MCF 10A (cell line): ENCODE data around the gene NUDT4. TPM values are rescaled to one million over a fixed set of nuclear protein-coding genes. Genes with fewer than 3 reads are reported as not detected.

Source experiments
- BruUV-seq: library from RNA; stranded (reverse); fragments of 400-500 nt; replicated peaks from 2 replicates; lab custom pipeline; 2021; lab: Mats Ljungman, UMichigan
- CTCF ChIA-PET: fragments of 300-600 bp; sonication (Branson Sonifier 250); formaldehyde crosslinking; extraction: SDS; loops from one replicate; lab custom pipeline; 2021; ENCODE audit warnings: antibody characterized with exemption, inconsistent platforms; lab: Yijun Ruan, JAX
- POLR2A ChIA-PET: fragments of 300-600, 350-650 bp; sonication (Branson Sonifier 250); formaldehyde crosslinking; extraction: SDS; loops from one replicate; lab custom pipeline; 2020; ENCODE audit warnings: antibody characterized with exemption, inconsistent platforms; lab: Yijun Ruan, JAX
- DNase-seq: peaks from one replicate; pipeline ENCODE4 v3.0.0-alpha.2; 2018; ENCODE audit not compliant: unreplicated experiment
- H3K27ac Mint-ChIP-seq: one replicate; pipeline ENCODE4 v1.8.0; 2022; ENCODE audit warnings: mild to moderate bottlenecking, low read depth, mixed read lengths; ENCODE audit not compliant: unreplicated experiment
- H3K27me3 Mint-ChIP-seq: one replicate; pipeline ENCODE4 v1.8.0; 2022; ENCODE audit warnings: mixed read lengths; ENCODE audit not compliant: insufficient read depth, unreplicated experiment
- H3K36me3 Mint-ChIP-seq: one replicate; pipeline ENCODE4 v1.8.0; 2022; ENCODE audit warnings: mild to moderate bottlenecking, moderate library complexity, mixed read lengths; ENCODE audit not compliant: insufficient read depth, unreplicated experiment
- H3K4me1 Mint-ChIP-seq: one replicate; pipeline ENCODE4 v1.8.0; 2022; ENCODE audit warnings: mixed read lengths; ENCODE audit not compliant: insufficient read depth, unreplicated experiment
- H3K4me3 Mint-ChIP-seq: one replicate; pipeline ENCODE4 v1.8.0; 2022; ENCODE audit warnings: mild to moderate bottlenecking, moderate library complexity, mixed read lengths; ENCODE audit not compliant: unreplicated experiment
- H3K9me3 Mint-ChIP-seq: one replicate; pipeline ENCODE4 v1.8.0; 2022; ENCODE audit warnings: mixed read lengths; ENCODE audit not compliant: unreplicated experiment
- CTCF ChIP-seq: fragments of 200-600 bp; IDR thresholded peaks from one replicate; pipeline ENCODE4 v1.8.0; 2022; ENCODE audit warnings: antibody characterized with exemption, mild to moderate bottlenecking; ENCODE audit not compliant: unreplicated experiment
- intact Hi-C: fragments of 100-400 bp; cut with micrococcal nuclease; formaldehyde crosslinking; loops from 2 replicates; pipeline ENCODE4 v1.14.1; 2022
- total RNA-seq: library from RNA; stranded (reverse); gene quantifications from 2 replicates; pipeline ENCODE4 v1.2.3, GENCODE V29; 2022

Gene NUDT4
- total RNA-seq, 1 experiment from 2014 or later: 79.8 TPM

DNA sequence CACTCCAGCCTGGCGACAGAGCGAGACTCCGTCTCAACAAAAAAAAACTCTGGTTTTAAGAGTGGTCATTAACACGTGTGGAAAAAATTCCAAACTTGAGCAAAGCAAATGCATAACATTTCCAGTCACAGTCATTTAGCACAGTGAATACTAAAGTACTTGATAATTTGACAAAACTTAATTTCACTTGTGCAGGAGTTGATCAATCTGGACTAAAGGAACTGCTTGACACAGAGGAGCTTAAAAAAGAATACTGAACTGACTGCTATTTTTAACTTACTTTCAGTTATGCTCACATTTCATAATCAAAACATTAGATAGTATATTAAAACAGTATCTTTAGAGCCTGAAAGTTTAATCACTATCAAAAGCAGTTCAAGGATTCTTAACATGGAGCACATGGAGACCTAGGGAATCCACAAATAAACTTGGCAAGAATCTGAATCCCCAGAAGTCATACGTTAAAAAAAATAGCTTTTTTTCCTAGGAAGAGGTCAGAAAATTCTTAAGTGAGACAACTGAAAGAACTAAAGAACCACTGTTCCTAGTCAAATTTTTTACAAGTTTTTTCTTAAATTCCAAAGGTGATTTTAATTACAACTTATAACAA, 56.6 kb downstream of the NUDT4 start:
- peaks cover 4% of the 10 kb centered on the region for H3K36me3 Mint-ChIP-seq
- H3K4me3 Mint-ChIP-seq: no peak overlapping the region
- DNase-seq: no peak
- no peak for TF ChIP-seq CTCF
- no peak overlapping the region for H3K27ac Mint-ChIP-seq
- ChIA-PET POLR2A (interaction anchor here (1.2 to 3.1 kb wide), 3 partner anchors 8 to 33 kb away, joined by 3 to 8 read pairs (median 7); partner anchors contain the start of gene MRPL42), CTCF (interaction anchor here (1.2 to 2.8 kb wide), 3 partner anchors 9 to 667 kb away, joined by 4 to 13 read pairs (median 5); no protein-coding TSS in a partner anchor)
- no TSS peak for BruUV-seq
- intact Hi-C loops: no loop called here
- no peaks in the 10 kb centered on the region for H3K9me3 Mint-ChIP-seq
- H3K27me3 Mint-ChIP-seq: no peaks in the 10 kb centered on the region
- peaks cover 33% of the 10 kb centered on the region for H3K4me1 Mint-ChIP-seq

DNA sequence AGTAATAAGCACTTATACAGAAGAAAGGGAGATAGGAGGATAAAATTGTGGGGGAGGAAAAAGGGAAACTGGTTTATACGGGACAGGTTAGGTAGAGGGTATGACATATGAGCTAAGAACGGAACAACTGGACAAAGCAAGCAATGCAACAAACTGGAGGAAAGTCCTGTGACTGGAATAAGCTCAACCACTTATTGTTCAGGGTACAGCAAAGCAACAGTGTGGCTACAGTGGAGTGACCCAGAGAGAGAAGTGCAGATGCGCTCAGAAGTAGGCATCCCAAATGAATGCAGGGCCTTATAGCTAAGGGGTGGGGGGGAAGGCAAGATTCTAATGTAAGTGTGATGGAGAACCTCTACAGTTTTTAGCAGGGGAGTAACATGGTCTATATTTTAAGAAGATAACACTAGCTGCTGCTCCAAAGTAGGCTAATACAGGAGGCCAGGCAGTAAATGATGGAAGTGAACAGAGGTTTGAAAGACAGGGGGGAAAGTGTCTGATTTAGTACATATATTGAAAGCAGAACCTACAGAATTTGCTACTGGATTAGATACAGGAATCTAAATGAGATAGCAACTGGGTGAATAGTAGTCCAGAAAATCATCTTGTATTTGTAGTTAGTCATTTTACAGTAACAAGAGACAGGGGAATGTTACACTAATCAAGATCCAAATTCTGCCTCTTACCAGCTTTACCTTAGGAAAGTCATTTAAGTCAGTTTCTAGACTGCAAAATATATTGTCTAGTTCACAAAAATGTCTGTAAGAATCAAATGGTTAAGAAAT, 60.7 kb downstream of the NUDT4 start:
- intact Hi-C loops: no loop called here
- Mint-ChIP-seq H3K4me3 (no peak overlapping the region), H3K4me1 (peaks cover 41% of the 10 kb centered on the region), H3K36me3 (peaks cover 4% of the 10 kb centered on the region), H3K9me3 (no peaks in the 10 kb centered on the region), H3K27ac (no peak overlapping the region), H3K27me3 (no peaks in the 10 kb centered on the region)
- CTCF ChIA-PET: interaction anchor here (0.8 to 1.1 kb wide), 2 partner anchors 30 to 654 kb away, joined by 3 read pairs; no protein-coding TSS in a partner anchor
- no peak for DNase-seq
- BruUV-seq: no TSS peak
- no peak for TF ChIP-seq CTCF
- POLR2A ChIA-PET: interaction anchor here (0.6 to 1.6 kb wide), 5 partner anchors 18 to 1206 kb away, joined by 3 to 8 read pairs (median 3); partner anchors contain the start of genes EEA1 and NUDT4

- ChIA-PET CTCF (no interaction called here), POLR2A (interaction anchor here (0.7 to 1.4 kb wide), 5 partner anchors 11 to 1529 kb away, joined by 3 read pairs; partner anchors contain the start of gene MRPL42)
- H3K36me3 Mint-ChIP-seq: no peaks in the 10 kb centered on the region
- TSS peak; percentile 45 for BruUV-seq
- peak overlapping the region; percentile 98 for H3K27ac Mint-ChIP-seq
- no peak for TF ChIP-seq CTCF
- intact Hi-C loops: no loop called here
- no peaks in the 10 kb centered on the region for H3K9me3 Mint-ChIP-seq
- H3K27me3 Mint-ChIP-seq: no peaks in the 10 kb centered on the region
- H3K4me1 Mint-ChIP-seq: peaks cover 41% of the 10 kb centered on the region
- H3K4me3 Mint-ChIP-seq: peak overlapping the region; percentile 99
- DNase-seq: no peak
Measured at GRCh38 chr12:93440043-93440835, 62.5 kb downstream of the NUDT4 start.
